Measurements from ENCODE around the gene APCDD1L. TPM values are rescaled to one million over a fixed set of nuclear protein-coding genes. Genes with fewer than 3 reads are reported as not detected.

APCDD1L gene
- total RNA-seq, 4 donors from 2014 or later = 0.07 to 0.22 TPM; not detected in 2

GRCh38 chr20:58513580-58514285, 1.5 kb downstream of the APCDD1L start:
- in situ Hi-C loops (cut with MboI; ENCODE audit: low sequenced_read_pairs in 4 of 4) = no loop called here
- peaks cover 28 to 35% (median 33%) of the 10 kb centered on the region in 3 donors for H3K27me3 ChIP-seq

GRCh38 chr20:58512808-58513552, 2.2 kb downstream of the APCDD1L start:
- Histone ChIP-seq H3K9me3 (no peaks in the 10 kb centered on the region), H3K4me1 (no peaks in the 10 kb centered on the region), H3K27ac (no peak overlapping the region), H3K4me3 (no peak overlapping the region), H3K36me3 (no peaks in the 10 kb centered on the region), H3K27me3 (peaks cover 28 to 35% (median 33%) of the 10 kb centered on the region in 3 donors)
- no peak for TF ChIP-seq CTCF (IDR thresholded peaks at IDR 0.05 in 4 of 5, conservative IDR thresholded peaks at IDR 0.05 in 1 of 5)
- TF ChIP-seq POLR2A (IDR thresholded peaks at IDR 0.05) = no peak
- in situ Hi-C loops (cut with MboI; ENCODE audit: low sequenced_read_pairs in 4 of 4) (no loop called here), intact Hi-C loops (cut with DNase I; ENCODE audit: low total_unique reads) (no loop called here)
- DNase-seq (no peak), ATAC-seq (no peak)

More at GRCh38 chr20:58513580-58514285, 1.5 kb downstream of the APCDD1L start:
- Histone ChIP-seq H3K36me3 (no peaks in the 10 kb centered on the region), H3K27ac (no peak overlapping the region), H3K4me3 (no peak overlapping the region), H3K4me1 (no peaks in the 10 kb centered on the region), H3K9me3 (no peaks in the 10 kb centered on the region)
- DNase-seq = no peak
- no peak for TF ChIP-seq CTCF (IDR thresholded peaks at IDR 0.05 in 4 of 5, conservative IDR thresholded peaks at IDR 0.05 in 1 of 5)
- no peak for TF ChIP-seq POLR2A (IDR thresholded peaks at IDR 0.05)
- intact Hi-C loops (cut with DNase I; ENCODE audit: low total_unique reads) = no loop called here
- no peak for ATAC-seq

- Histone ChIP-seq H3K36me3 (no peaks in the 10 kb centered on the region), H3K4me3 (no peak overlapping the region), H3K27ac (no peak overlapping the region), H3K9me3 (no peaks in the 10 kb centered on the region), H3K27me3 (peaks cover 28 to 35% (median 33%) of the 10 kb centered on the region in 3 donors), H3K4me1 (no peaks in the 10 kb centered on the region)
- intact Hi-C loops (cut with DNase I; ENCODE audit: low total_unique reads) = no loop called here
- ATAC-seq (no peak), DNase-seq (no peak)
- in situ Hi-C loops (cut with MboI; ENCODE audit: low sequenced_read_pairs in 4 of 4) = no loop called here
- TF ChIP-seq CTCF (IDR thresholded peaks at IDR 0.05 in 4 of 5, conservative IDR thresholded peaks at IDR 0.05 in 1 of 5) (no peak), POLR2A (IDR thresholded peaks at IDR 0.05) (no peak)
Measured at GRCh38 chr20:58511861-58512260, 3.3 kb downstream of the APCDD1L start.

GRCh38 chr20:58511364-58511763, 3.8 kb downstream of the APCDD1L start:
- no peaks in the 10 kb centered on the region for H3K36me3 ChIP-seq
- no peak for ATAC-seq
- no peaks in the 10 kb centered on the region for H3K9me3 ChIP-seq
- no peaks in the 10 kb centered on the region for H3K4me1 ChIP-seq
- no peak overlapping the region for H3K27ac ChIP-seq
- no peak for TF ChIP-seq POLR2A (IDR thresholded peaks at IDR 0.05)
- TF ChIP-seq CTCF (IDR thresholded peaks at IDR 0.05 in 4 of 5, conservative IDR thresholded peaks at IDR 0.05 in 1 of 5) = no peak
- in situ Hi-C loops (cut with MboI; ENCODE audit: low sequenced_read_pairs in 4 of 4) (no loop called here), intact Hi-C loops (cut with DNase I; ENCODE audit: low total_unique reads) (no loop called here)
- peaks cover 28 to 35% (median 33%) of the 10 kb centered on the region in 3 donors for H3K27me3 ChIP-seq
- H3K4me3 ChIP-seq = no peak overlapping the region
- no peak for DNase-seq

Measured in gastrocnemius medialis (tissue), 4 donors.